Measurements from ENCODE around the gene ZNF350. TPM values are rescaled to one million over a fixed set of nuclear protein-coding genes. Genes with fewer than 3 reads are reported as not detected.

Gene ZNF350
- polyA plus RNA-seq, 1 of the 3 experiments (the other 2 are of a cell fraction): 3.4 TPM

- H4K20me1 ChIP-seq (ENCODE audit: insufficient read depth): no peaks in the 10 kb centered on the region
- TF ChIP-seq PBX3 (IDR thresholded peaks at IDR 0.05) (no peak), MAX (IDR thresholded peaks at IDR 0.05; ENCODE audit: low read depth) (no peak), FOSL2 (IDR thresholded peaks at IDR 0.05; ENCODE audit: borderline replicate concordance, low read depth) (no peak), ELF1 (IDR thresholded peaks at IDR 0.05) (no peak), YY1 (IDR thresholded peaks at IDR 0.05; ENCODE audit: low read depth) (no peak), GATA2 (CRISPR knock-in tag; IDR thresholded peaks at IDR 0.05) (no peak), RFX5 (IDR thresholded peaks at IDR 0.05; ENCODE audit: low read length) (no peak), IRF3 (IDR thresholded peaks at IDR 0.05; ENCODE audit: low read depth, low read length) (no peak), JUND (IDR thresholded peaks at IDR 0.05) (no peak), USF2 (IDR thresholded peaks at IDR 0.05; ENCODE audit: borderline replicate concordance, low read depth, low read length) (no peak), FOXJ3 (CRISPR knock-in tag; IDR thresholded peaks at IDR 0.05) (no peak), ZBTB33 (IDR thresholded peaks at IDR 0.05; ENCODE audit: borderline replicate concordance, low read depth) (no peak), GABPA (IDR thresholded peaks at IDR 0.05; ENCODE audit: low read depth) (no peak)
- POLR2A ChIA-PET: no interaction called here
- no peak overlapping the region for H3K27ac ChIP-seq (ENCODE audit: low read depth in 2 of 2, low read length in 1 of 2)
- no peak overlapping the region for H2AFZ ChIP-seq (ENCODE audit: low read depth)
- H3K36me3 ChIP-seq (replicated peaks in 1 of 2; ENCODE audit: control insufficient read depth in 1 of 2, insufficient read depth in 2 of 2, low read length in 1 of 2): peaks cover 0 to 49% of the 10 kb centered on the region in 2 experiments
- no peak for DNase-seq
- 85% methylated on average over 6 of the region's 6 CpGs for WGBS (ENCODE audit: low lambda C conversion rate)
- H3K4me1 ChIP-seq (ENCODE audit: control insufficient read depth in 1 of 2, insufficient read depth in 2 of 2, low read depth in 1 of 2, low read length in 1 of 2): no peaks in the 10 kb centered on the region
- H3K27me3 ChIP-seq (ENCODE audit: insufficient read depth): no peaks in the 10 kb centered on the region
- peaks cover 89% of the 10 kb centered on the region for H3K79me2 ChIP-seq (ENCODE audit: insufficient read depth)
- CTCF ChIA-PET: no interaction called here
- H3K4me3 ChIP-seq (ENCODE audit: low read depth in 2 of 2, low read length in 1 of 2): no peak overlapping the region
- no peak overlapping the region for H3K4me2 ChIP-seq
- H3F3A ChIP-seq (replicated peaks; ENCODE audit: insufficient read depth): no peaks in the 10 kb centered on the region
- H3K9me2 ChIP-seq: no peaks in the 10 kb centered on the region
- H3K9ac ChIP-seq: no peak overlapping the region
- no peaks in the 10 kb centered on the region; the same call in 1 of the 2 replicates for H3K9me3 ChIP-seq
These were observed 6.4 kb downstream of the ZNF350 start for GRCh38 chr19:51980116-51980736.
